GM12878 (cell line): ENCODE data around the gene MAP2K1. TPM values are rescaled to one million over a fixed set of nuclear protein-coding genes. Genes with fewer than 3 reads are reported as not detected.

Experiments
- BHLHE40 ChIP-seq, 2 experiments: fragments of 450-650 bp in 1 of 2; IDR thresholded peaks; 2 replicates each; pipeline ENCODE4 v1.6.1; 2011 to 2017; ENCODE audit warnings: low read depth in 2 of 2, borderline replicate concordance in 1 of 2, improper control_type of control experiment in 1 of 2, low read length in 1 of 2, mild to moderate bottlenecking in 1 of 2
- BRCA1 ChIP-seq: IDR thresholded peaks from 2 replicates; pipeline ENCODE4 v1.6.1; 2011; ENCODE audit warnings: low read depth, low read length, improper control_type of control experiment
- CREB1 ChIP-seq: IDR thresholded peaks from 2 replicates; pipeline ENCODE4 v1.6.1; 2012; ENCODE audit warnings: low read depth, mild to moderate bottlenecking, inconsistent platforms
- CREM ChIP-seq: IDR thresholded peaks from 2 replicates; pipeline ENCODE4 v1.6.1; 2014; ENCODE audit warnings: antibody characterized with exemption, low read depth
- DPF2 ChIP-seq: fragments of 450-650 bp; IDR thresholded peaks from 2 replicates; pipeline ENCODE4 v1.6.1; 2017; ENCODE audit warnings: mild to moderate bottlenecking
- EGR1 ChIP-seq, 2 experiments: IDR thresholded peaks; 1 replicate in 1 of 2; 2 replicates in 1 of 2; pipeline ENCODE4 v1.6.1; 2011 to 2012; ENCODE audit warnings: low read depth in 2 of 2, low read length in 2 of 2, borderline replicate concordance in 1 of 2, mild to moderate bottlenecking in 1 of 2, moderate library complexity in 1 of 2
- HDAC6 ChIP-seq: fragments of 200-600 bp; sonication (generic); IDR thresholded peaks from one replicate; pipeline ENCODE4 v1.8.0; 2017; ENCODE audit warnings: antibody characterized with exemption; ENCODE audit not compliant: unreplicated experiment
- IKZF1 ChIP-seq: fragments of 450-650 bp; conservative IDR thresholded peaks from 2 replicates; pipeline ENCODE4 v1.6.1; 2017; ENCODE audit warnings: antibody characterized with exemption, mild to moderate bottlenecking
- MTA2 ChIP-seq: fragments of 450-650 bp; IDR thresholded peaks from 2 replicates; pipeline ENCODE4 v1.6.1; 2016; ENCODE audit warnings: low read depth, mild to moderate bottlenecking, moderate library complexity
- MYB ChIP-seq: fragments of 150-350 bp; IDR thresholded peaks from 2 replicates; pipeline ENCODE4 v1.6.1; 2014; ENCODE audit warnings: mild to moderate bottlenecking, low read depth, low read length, borderline replicate concordance
- NBN ChIP-seq: fragments of 450-650 bp; IDR thresholded peaks from 2 replicates; pipeline ENCODE4 v1.6.1; 2016
- NFYA ChIP-seq: IDR thresholded peaks from 2 replicates; pipeline ENCODE4 v1.6.1; 2011; ENCODE audit warnings: low read depth, mild to moderate bottlenecking, low read length, improper control_type of control experiment, borderline replicate concordance
- PAX8 ChIP-seq: fragments of 450-650 bp; IDR thresholded peaks from 2 replicates; pipeline ENCODE4 v1.6.1; 2017; ENCODE audit warnings: mild to moderate bottlenecking, moderate library complexity
- RAD21 ChIP-seq: IDR thresholded peaks from 2 replicates; pipeline ENCODE4 v1.6.1; 2011; ENCODE audit warnings: mild to moderate bottlenecking, low read depth, low read length, moderate library complexity; ENCODE audit not compliant: insufficient read depth
- RAD51 ChIP-seq: fragments of 450-650 bp; IDR thresholded peaks from 2 replicates; pipeline ENCODE4 v1.6.1; 2016; ENCODE audit warnings: moderate library complexity, mild to moderate bottlenecking, inconsistent platforms
- RFX5 ChIP-seq: IDR thresholded peaks from 2 replicates; pipeline ENCODE4 v1.6.1; 2011; ENCODE audit warnings: low read depth, low read length, improper control_type of control experiment
- SMARCA5 ChIP-seq: fragments of 450-650 bp; IDR thresholded peaks from 2 replicates; pipeline ENCODE4 v1.6.1; 2017; ENCODE audit warnings: mild to moderate bottlenecking
- SRF ChIP-seq, 2 experiments: IDR thresholded peaks; 2 replicates each; pipeline ENCODE4 v1.6.1; 2011; ENCODE audit warnings: low read depth in 2 of 2, low read length in 2 of 2, mild to moderate bottlenecking in 1 of 2, moderate library complexity in 1 of 2
- TARDBP ChIP-seq: IDR thresholded peaks from 2 replicates; pipeline ENCODE4 v1.6.1; 2016; ENCODE audit warnings: borderline replicate concordance
- TBL1XR1 ChIP-seq: IDR thresholded peaks from 2 replicates; pipeline ENCODE4 v1.6.1; 2012; ENCODE audit warnings: low read depth, low read length, improper control_type of control experiment
- TCF12 ChIP-seq: IDR thresholded peaks from 2 replicates; pipeline ENCODE4 v1.6.1; 2011; ENCODE audit warnings: low read depth, mild to moderate bottlenecking, low read length
- YY1 ChIP-seq: IDR thresholded peaks from 2 replicates; pipeline ENCODE4 v1.6.1; 2011; ENCODE audit warnings: low read depth, mild to moderate bottlenecking, low read length
- ZNF24 ChIP-seq: fragments of 450-650 bp; IDR thresholded peaks from 2 replicates; pipeline ENCODE4 v1.6.1; 2017; ENCODE audit warnings: antibody characterized with exemption, mild to moderate bottlenecking
- polyA plus RNA-seq, 11 experiments: library from polyadenylated mRNA; depleted of rRNA in 4 of 11; unstranded in 6 of 11; stranded (reverse) in 5 of 11; fragments of >200 nt; fragmentation: Nextera tagmentation in 4 of 11; fragmentation: Illumina TruSeq in 1 of 11; extraction: Ambion mirVana in 4 of 11; extraction: Trizol in 1 of 11; gene quantifications; 1 replicate in 1 of 11; 2 replicates in 10 of 11; pipeline versions ENCODE4 v1.2.1 to v1.2.3, GENCODE V29; 2011 to 2016; ENCODE audit warnings: inconsistent platforms in 2 of 11, missing spikeins in 2 of 11, low read depth in 1 of 11
- total RNA-seq, 4 experiments: library from RNA; depleted of rRNA in 3 of 4; stranded (reverse); fragments of >200 nt in 3 of 4; fragmentation: Illumina TruSeq in 1 of 4; extraction: Trizol in 1 of 4; gene quantifications; 2 replicates each; pipeline versions ENCODE4 v1.2.1 to v1.2.3, GENCODE V29; 2013 to 2021
- TF ChIP-seq, protein P1 (sequence below): IDR thresholded peaks from 2 replicates; pipeline ENCODE4 v1.6.1; 2012; ENCODE audit warnings: low read depth, low read length, improper control_type of control experiment
- TF ChIP-seq, protein P2 (sequence below): IDR thresholded peaks from 2 replicates; pipeline ENCODE4 v1.6.1; 2011; ENCODE audit warnings: borderline replicate concordance, low read depth, mild to moderate bottlenecking, moderate library complexity, low read length; ENCODE audit not compliant: insufficient read depth, poor library complexity, severe bottlenecking
- TF ChIP-seq, protein P3 (sequence below): fragments of 450-650 bp; IDR thresholded peaks from 2 replicates; pipeline ENCODE4 v1.6.1; 2016; ENCODE audit warnings: mild to moderate bottlenecking
- TF ChIP-seq, protein P4 (sequence below), 3 experiments: IDR thresholded peaks in 2 of 3; conservative IDR thresholded peaks in 1 of 3; 2 replicates each; pipeline ENCODE4 v1.5.1; 2011; ENCODE audit warnings: low read depth in 3 of 3, low read length in 3 of 3, mild to moderate bottlenecking in 3 of 3, control low read depth in 2 of 3, moderate library complexity in 2 of 3, inconsistent platforms in 1 of 3, mixed read lengths in 1 of 3; ENCODE audit not compliant: control insufficient read depth in 2 of 3, insufficient read depth in 1 of 3; ENCODE audit errors: extremely low read depth in 1 of 3

Gene MAP2K1
- total and polyA plus RNA-seq, 10 of the 15 experiments (the other 5 are each of a cell fraction or from before 2014, with no cell fraction given), result 11.2 to 112 (median 56.6) TPM

DNA sequence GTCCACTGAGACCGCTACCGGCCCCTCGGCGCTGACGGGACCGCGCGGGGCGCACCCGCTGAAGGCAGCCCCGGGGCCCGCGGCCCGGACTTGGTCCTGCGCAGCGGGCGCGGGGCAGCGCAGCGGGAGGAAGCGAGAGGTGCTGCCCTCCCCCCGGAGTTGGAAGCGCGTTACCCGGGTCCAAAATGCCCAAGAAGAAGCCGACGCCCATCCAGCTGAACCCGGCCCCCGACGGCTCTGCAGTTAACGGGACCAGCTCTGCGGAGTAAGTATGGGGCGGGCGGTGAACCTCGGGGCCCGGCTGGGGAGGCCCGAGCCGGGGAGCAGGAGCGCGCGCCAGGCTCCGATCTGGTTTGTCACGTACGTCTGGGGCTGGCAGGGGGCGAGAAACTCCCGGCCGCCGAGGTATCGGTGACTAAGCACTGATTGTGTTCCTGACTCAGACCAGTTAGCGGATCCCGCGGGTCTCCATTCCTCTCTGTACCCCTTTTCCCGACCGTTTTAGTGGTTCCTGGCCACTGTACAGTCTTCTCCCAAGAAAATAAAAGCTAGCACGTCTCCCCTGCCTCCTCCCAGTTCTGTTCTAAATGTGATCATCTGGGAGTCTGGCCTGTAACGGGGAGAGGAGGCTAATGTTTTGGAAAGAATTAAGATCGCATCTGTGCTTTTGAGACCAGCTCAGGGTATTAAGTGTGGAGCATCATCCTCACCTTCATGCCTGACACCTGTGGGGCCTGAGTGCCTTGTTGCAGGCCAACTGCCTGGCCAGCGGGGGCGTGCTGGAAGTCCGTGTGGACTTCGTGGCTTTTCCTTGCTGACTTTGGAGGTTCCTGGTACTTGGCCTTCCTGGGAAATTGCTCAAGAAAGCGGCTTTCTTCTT is 691 bp downstream of the MAP2K1 start (continued):
- TF ChIP-seq ZNF24 (no peak), BRCA1 (no peak), TCF12 (no peak), RAD51 (no peak), BHLHE40 (IDR thresholded peaks at IDR 0.05; ENCODE audit: borderline replicate concordance in 1 of 2, low read depth in 2 of 2, low read length in 1 of 2) (no peak), RAD21 (0 out of 2 replicates have a peak, but pooled peaks have one; percentile 8), IKZF1 (peak; percentile 46), CREB1 (peak; percentile 5; the same call in 1 of the 2 replicates), SRF (IDR thresholded peaks at IDR 0.05; ENCODE audit: low read depth in 2 of 2, low read length in 2 of 2) (no peak), MTA2 (no peak), TBL1XR1 (no peak), NBN (no peak), CREM (0 out of 2 replicates have a peak, but pooled peaks have one; percentile 7), RFX5 (no peak), PAX8 (no peak), YY1 (0 out of 2 replicates have a peak, but pooled peaks have one; percentile 27), EGR1 (IDR thresholded peaks at IDR 0.05; ENCODE audit: borderline replicate concordance in 1 of 2, low read depth in 2 of 2, low read length in 2 of 2) (peak in 1 of 2 experiments; percentile 56; a peak in 1 of 3 replicates), MYB (no peak), SMARCA5 (peak; percentile 39; the same call in 1 of the 2 replicates), HDAC6 (no peak), TARDBP (no peak), NFYA (no peak), DPF2 (peak; percentile 24)
- TF ChIP-seq, protein P1, sequence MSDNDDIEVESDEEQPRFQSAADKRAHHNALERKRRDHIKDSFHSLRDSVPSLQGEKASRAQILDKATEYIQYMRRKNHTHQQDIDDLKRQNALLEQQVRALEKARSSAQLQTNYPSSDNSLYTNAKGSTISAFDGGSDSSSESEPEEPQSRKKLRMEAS, result no peak
- TF ChIP-seq, protein P2, sequence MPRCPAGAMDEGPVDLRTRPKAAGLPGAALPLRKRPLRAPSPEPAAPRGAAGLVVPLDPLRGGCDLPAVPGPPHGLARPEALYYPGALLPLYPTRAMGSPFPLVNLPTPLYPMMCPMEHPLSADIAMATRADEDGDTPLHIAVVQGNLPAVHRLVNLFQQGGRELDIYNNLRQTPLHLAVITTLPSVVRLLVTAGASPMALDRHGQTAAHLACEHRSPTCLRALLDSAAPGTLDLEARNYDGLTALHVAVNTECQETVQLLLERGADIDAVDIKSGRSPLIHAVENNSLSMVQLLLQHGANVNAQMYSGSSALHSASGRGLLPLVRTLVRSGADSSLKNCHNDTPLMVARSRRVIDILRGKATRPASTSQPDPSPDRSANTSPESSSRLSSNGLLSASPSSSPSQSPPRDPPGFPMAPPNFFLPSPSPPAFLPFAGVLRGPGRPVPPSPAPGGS, result no peak
- TF ChIP-seq, protein P3, sequence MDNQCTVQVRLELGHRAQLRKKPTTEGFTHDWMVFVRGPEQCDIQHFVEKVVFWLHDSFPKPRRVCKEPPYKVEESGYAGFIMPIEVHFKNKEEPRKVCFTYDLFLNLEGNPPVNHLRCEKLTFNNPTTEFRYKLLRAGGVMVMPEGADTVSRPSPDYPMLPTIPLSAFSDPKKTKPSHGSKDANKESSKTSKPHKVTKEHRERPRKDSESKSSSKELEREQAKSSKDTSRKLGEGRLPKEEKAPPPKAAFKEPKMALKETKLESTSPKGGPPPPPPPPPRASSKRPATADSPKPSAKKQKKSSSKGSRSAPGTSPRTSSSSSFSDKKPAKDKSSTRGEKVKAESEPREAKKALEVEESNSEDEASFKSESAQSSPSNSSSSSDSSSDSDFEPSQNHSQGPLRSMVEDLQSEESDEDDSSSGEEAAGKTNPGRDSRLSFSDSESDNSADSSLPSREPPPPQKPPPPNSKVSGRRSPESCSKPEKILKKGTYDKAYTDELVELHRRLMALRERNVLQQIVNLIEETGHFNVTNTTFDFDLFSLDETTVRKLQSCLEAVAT, result 0 out of 2 replicates have a peak, but pooled peaks have one; percentile 13
- TF ChIP-seq, protein P4, sequence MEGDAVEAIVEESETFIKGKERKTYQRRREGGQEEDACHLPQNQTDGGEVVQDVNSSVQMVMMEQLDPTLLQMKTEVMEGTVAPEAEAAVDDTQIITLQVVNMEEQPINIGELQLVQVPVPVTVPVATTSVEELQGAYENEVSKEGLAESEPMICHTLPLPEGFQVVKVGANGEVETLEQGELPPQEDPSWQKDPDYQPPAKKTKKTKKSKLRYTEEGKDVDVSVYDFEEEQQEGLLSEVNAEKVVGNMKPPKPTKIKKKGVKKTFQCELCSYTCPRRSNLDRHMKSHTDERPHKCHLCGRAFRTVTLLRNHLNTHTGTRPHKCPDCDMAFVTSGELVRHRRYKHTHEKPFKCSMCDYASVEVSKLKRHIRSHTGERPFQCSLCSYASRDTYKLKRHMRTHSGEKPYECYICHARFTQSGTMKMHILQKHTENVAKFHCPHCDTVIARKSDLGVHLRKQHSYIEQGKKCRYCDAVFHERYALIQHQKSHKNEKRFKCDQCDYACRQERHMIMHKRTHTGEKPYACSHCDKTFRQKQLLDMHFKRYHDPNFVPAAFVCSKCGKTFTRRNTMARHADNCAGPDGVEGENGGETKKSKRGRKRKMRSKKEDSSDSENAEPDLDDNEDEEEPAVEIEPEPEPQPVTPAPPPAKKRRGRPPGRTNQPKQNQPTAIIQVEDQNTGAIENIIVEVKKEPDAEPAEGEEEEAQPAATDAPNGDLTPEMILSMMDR (IDR thresholded peaks at IDR 0.05 in 2 of 3, conservative IDR thresholded peaks at IDR 0.05 in 1 of 3; ENCODE audit: control insufficient read depth in 2 of 3, extremely low read depth in 1 of 3, insufficient read depth in 1 of 3, low read depth in 3 of 3, low read length in 3 of 3), result peak; percentile 40 to 54 (median 50)
